Body of pancreas (tissue), 4 donors: ENCODE results near the gene RUNX3.

Experiments
- POLR2A ChIP-seq, 3 donors: fragments of 450-650 bp; IDR thresholded peaks; one replicate each; pipeline ENCODE4 v1.6.1; 2016; ENCODE audit warnings: antibody characterized with exemption in 3 of 3, mild to moderate bottlenecking in 2 of 3
- TF ChIP-seq, protein P1 (sequence below), 7 experiments: fragments of 450-650 bp in 4 of 7; fragments of 200-600 bp in 3 of 7; sonication (generic) in 3 of 7; IDR thresholded peaks; one replicate each; pipeline ENCODE4 v1.5.1; 2016 to 2019; ENCODE audit warnings: antibody characterized with exemption in 7 of 7

DNA sequence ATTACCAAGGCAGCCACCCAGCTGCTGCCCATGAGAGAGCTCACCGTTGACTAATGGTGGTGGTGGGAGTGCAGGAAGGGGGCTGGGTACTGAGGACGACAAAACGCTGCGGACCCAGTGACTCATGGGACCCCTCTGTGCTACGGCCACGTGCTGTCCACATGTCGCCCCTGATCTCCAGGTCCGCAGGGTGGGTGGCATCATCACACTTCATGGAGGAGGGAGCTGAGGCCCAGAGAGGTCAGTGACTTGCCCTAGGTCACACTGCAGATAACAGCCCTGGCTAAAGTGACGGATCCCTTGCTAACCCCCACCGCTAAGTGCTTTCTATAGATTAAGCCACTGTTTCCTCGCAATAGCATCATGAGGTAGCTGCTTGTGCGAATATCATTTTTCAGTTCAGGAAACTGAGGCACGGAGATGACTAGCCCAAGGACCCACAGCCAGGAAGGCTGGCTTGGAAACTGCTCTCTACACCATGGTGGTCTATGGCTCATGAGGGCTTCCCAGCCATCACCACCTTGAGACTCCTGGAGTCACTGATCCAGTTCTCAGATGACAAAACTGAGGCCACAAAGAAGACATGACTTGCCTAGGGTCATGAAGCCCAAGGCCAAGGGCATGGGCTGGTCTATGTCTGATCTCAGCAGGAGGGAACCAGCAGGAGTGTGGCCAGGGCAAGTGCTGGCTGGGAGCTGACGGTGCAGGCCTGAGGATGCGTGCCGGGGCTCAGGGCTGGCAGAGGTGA lies 12.6 kb downstream of the RUNX3 start:
- no peak for TF ChIP-seq POLR2A (IDR thresholded peaks at IDR 0.05)
- TF ChIP-seq, protein P1, sequence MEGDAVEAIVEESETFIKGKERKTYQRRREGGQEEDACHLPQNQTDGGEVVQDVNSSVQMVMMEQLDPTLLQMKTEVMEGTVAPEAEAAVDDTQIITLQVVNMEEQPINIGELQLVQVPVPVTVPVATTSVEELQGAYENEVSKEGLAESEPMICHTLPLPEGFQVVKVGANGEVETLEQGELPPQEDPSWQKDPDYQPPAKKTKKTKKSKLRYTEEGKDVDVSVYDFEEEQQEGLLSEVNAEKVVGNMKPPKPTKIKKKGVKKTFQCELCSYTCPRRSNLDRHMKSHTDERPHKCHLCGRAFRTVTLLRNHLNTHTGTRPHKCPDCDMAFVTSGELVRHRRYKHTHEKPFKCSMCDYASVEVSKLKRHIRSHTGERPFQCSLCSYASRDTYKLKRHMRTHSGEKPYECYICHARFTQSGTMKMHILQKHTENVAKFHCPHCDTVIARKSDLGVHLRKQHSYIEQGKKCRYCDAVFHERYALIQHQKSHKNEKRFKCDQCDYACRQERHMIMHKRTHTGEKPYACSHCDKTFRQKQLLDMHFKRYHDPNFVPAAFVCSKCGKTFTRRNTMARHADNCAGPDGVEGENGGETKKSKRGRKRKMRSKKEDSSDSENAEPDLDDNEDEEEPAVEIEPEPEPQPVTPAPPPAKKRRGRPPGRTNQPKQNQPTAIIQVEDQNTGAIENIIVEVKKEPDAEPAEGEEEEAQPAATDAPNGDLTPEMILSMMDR (IDR thresholded peaks at IDR 0.05): no peak
